ENCODE measurements around the gene BHLHA9. TPM values are rescaled to one million over a fixed set of nuclear protein-coding genes. Genes with fewer than 3 reads are reported as not detected.

The BHLHA9 gene
- total and polyA plus RNA-seq, 9 of the 15 experiments (the other 6 are each of a cell fraction or from before 2014, with no cell fraction given), result not detected

GRCh38 chr17:1224330-1224729, 45.9 kb upstream of the BHLHA9 start:
- H3K27me3 ChIP-seq (ENCODE audit: control insufficient read depth in 2 of 2, insufficient read depth in 2 of 2, low read length in 2 of 2), result peaks cover 8 to 39% of the 10 kb centered on the region in 2 experiments; a peak in 4 of 5 replicates
- H2AFZ ChIP-seq (ENCODE audit: low read depth, low read length), result no peak overlapping the region
- in situ Hi-C loops (cut with MboI), result no loop called here
- H3K4me1 ChIP-seq (replicated peaks in 1 of 2; ENCODE audit: control insufficient read depth in 2 of 2, insufficient read depth in 2 of 2, low read length in 2 of 2), result peaks cover 0 to 12% of the 10 kb centered on the region in 2 experiments; a peak in 2 of 5 replicates
- no peaks in the 10 kb centered on the region for H4K20me1 ChIP-seq (replicated peaks; ENCODE audit: control insufficient read depth, insufficient read depth, low read length)
- no peak for ATAC-seq
- intact Hi-C loops (cut with micrococcal nuclease), result no loop called here
- no peak overlapping the region for H3K4me2 ChIP-seq (ENCODE audit: insufficient read depth, low read length)
- DNase-seq (ENCODE audit: extremely low read depth in 1 of 4, low spot score in 3 of 4), result no peak
- WGBS (ENCODE audit: insufficient coverage, low coverage, missing lambda C conversion rate), result 15% methylated on average over 7 of the region's 7 CpGs
- FAIRE-seq, result no peak
- no peak overlapping the region for H3K9ac ChIP-seq (ENCODE audit: insufficient read depth in 1 of 2, low read depth in 2 of 2, low read length in 2 of 2)
- ChIA-PET CTCF (ENCODE audit: low intra/inter-chr PET ratio) (no interaction called here), POLR2A (no interaction called here)
- H3K9me3 ChIP-seq (replicated peaks; ENCODE audit: control insufficient read depth, insufficient read depth, low read depth, low read length), result no peaks in the 10 kb centered on the region
- no peaks in the 10 kb centered on the region for H3K9me1 ChIP-seq (ENCODE audit: control insufficient read depth, insufficient read depth, low read length)
- H3K4me3 ChIP-seq, result no peak overlapping the region
- TF ChIP-seq ZNF445 (CRISPR knock-in tag; IDR thresholded peaks at IDR 0.05; ENCODE audit: low read depth) (no peak), CEBPB (tag; IDR thresholded peaks at IDR 0.05) (0 out of 2 replicates have a peak, but pooled peaks have one; percentile 18), KDM1A (IDR thresholded peaks at IDR 0.05) (peak in 1 of 2 experiments; percentile 59; a peak in 1 of 4 replicates), RCOR1 (IDR thresholded peaks at IDR 0.05; ENCODE audit: borderline replicate concordance in 1 of 2, low read depth in 2 of 2, low read length in 2 of 2) (0 out of 4 replicates have a peak, but pooled peaks of 1 of the 2 experiments have one; percentile 13)
- no peaks in the 10 kb centered on the region for H3K79me2 ChIP-seq (ENCODE audit: control insufficient read depth, insufficient read depth, low read length)
- H3K27ac ChIP-seq (ENCODE audit: extremely low read depth, low read depth, low read length), result no peak overlapping the region
- H3K36me3 ChIP-seq (ENCODE audit: control insufficient read depth, insufficient read depth, low read length), result no peaks in the 10 kb centered on the region
- no TSS peak for BruUV-seq (replicated peaks)

- H2AFZ ChIP-seq (ENCODE audit: low read depth, low read length), result no peak overlapping the region
- BruUV-seq (replicated peaks), result no TSS peak
- in situ Hi-C loops (cut with MboI), result no loop called here
- no peaks in the 10 kb centered on the region for H3K9me3 ChIP-seq (replicated peaks; ENCODE audit: control insufficient read depth, insufficient read depth, low read depth, low read length)
- no peak overlapping the region for H3K4me3 ChIP-seq
- no peak for ATAC-seq
- peaks cover 0 to 22% of the 10 kb centered on the region in 2 experiments; a peak in 2 of 5 replicates for H3K4me1 ChIP-seq (replicated peaks in 1 of 2; ENCODE audit: control insufficient read depth in 2 of 2, insufficient read depth in 2 of 2, low read length in 2 of 2)
- no peak overlapping the region for H3K27ac ChIP-seq (ENCODE audit: extremely low read depth, low read depth, low read length)
- TF ChIP-seq MBD1 (CRISPR knock-in tag; IDR thresholded peaks at IDR 0.05) (no peak), CCNT2 (IDR thresholded peaks at IDR 0.05; ENCODE audit: borderline replicate concordance, extremely low read depth, insufficient read length, low read depth, low read length) (no peak), ZBTB49 (CRISPR knock-in tag; IDR thresholded peaks at IDR 0.05; ENCODE audit: borderline replicate concordance) (no peak), SPI1 (IDR thresholded peaks at IDR 0.05; ENCODE audit: borderline replicate concordance, low read depth, low read length) (no peak), HDAC3 (IDR thresholded peaks at IDR 0.05; ENCODE audit: borderline replicate concordance, partially characterized antibody) (no peak), NBN (IDR thresholded peaks at IDR 0.05; ENCODE audit: low read depth) (no peak), KDM1A (IDR thresholded peaks at IDR 0.05) (peak in 1 of 2 experiments; percentile 32; a peak in 1 of 4 replicates)
- FAIRE-seq, result no peak
- DNase-seq (ENCODE audit: extremely low read depth in 1 of 4, low spot score in 3 of 4), result no peak
- H3K9me1 ChIP-seq (ENCODE audit: control insufficient read depth, insufficient read depth, low read length), result no peaks in the 10 kb centered on the region
- peaks cover 2 to 30% of the 10 kb centered on the region in 2 experiments; a peak in 3 of 5 replicates for H3K27me3 ChIP-seq (ENCODE audit: control insufficient read depth in 2 of 2, insufficient read depth in 2 of 2, low read length in 2 of 2)
- no peaks in the 10 kb centered on the region for H3K79me2 ChIP-seq (ENCODE audit: control insufficient read depth, insufficient read depth, low read length)
- no peak overlapping the region for H3K4me2 ChIP-seq (ENCODE audit: insufficient read depth, low read length)
- H4K20me1 ChIP-seq (replicated peaks; ENCODE audit: control insufficient read depth, insufficient read depth, low read length), result no peaks in the 10 kb centered on the region
- no peak overlapping the region for H3K9ac ChIP-seq (ENCODE audit: insufficient read depth in 1 of 2, low read depth in 2 of 2, low read length in 2 of 2)
- intact Hi-C loops (cut with micrococcal nuclease), result no loop called here
- POLR2A ChIA-PET, result interaction anchor here (0.6 kb wide), 1 partner anchor 31 kb away, joined by 3 read pairs; no protein-coding TSS in a partner anchor
- H3K36me3 ChIP-seq (ENCODE audit: control insufficient read depth, insufficient read depth, low read length), result no peaks in the 10 kb centered on the region
- CTCF ChIA-PET (ENCODE audit: low intra/inter-chr PET ratio), result no interaction called here
- 5% methylated on average over 3 of the region's 3 CpGs for WGBS (ENCODE audit: insufficient coverage, low coverage, missing lambda C conversion rate)
Measured at GRCh38 chr17:1226308-1226707, 43.9 kb upstream of the BHLHA9 start.

All from K562 (cell line).